GM23338 (cell line): ENCODE results near the gene HMGN3. TPM values are rescaled to one million over a fixed set of nuclear protein-coding genes. Genes with fewer than 3 reads are reported as not detected.
A peak's percentile ranks its signal among the peaks of the same experiment; 100 is the strongest.

ENCODE experiments used
- ATAC-seq: fragments of 200-7000 bp; cut with Tn5 transposase; 3 replicates; pipeline ENCODE4 v1.9.1; 2020
- DNase-seq: peaks from one replicate; pipeline ENCODE4 v3.0.0-alpha.2; 2015; ENCODE audit warnings: low spot score
- H2AFZ ChIP-seq: fragments of 200-600 bp; sonication (generic); 2 replicates; pipeline ENCODE4 v1.8.0; 2016; ENCODE audit warnings: antibody characterized with exemption, mild to moderate bottlenecking, moderate library complexity
- H3F3A ChIP-seq: fragments of 200-600 bp; sonication (generic); replicated peaks from 2 replicates; pipeline ENCODE4 v1.8.0; 2017; ENCODE audit warnings: antibody characterized with exemption, mixed run types, low read depth
- H3K27ac ChIP-seq: fragments of 200-600 bp; sonication (generic); 2 replicates; pipeline ENCODE4 v1.6.1; 2016; ENCODE audit warnings: low read depth
- H3K27me3 ChIP-seq: fragments of 200-600 bp; sonication (generic); 2 replicates; pipeline ENCODE4 v1.8.0; 2016; ENCODE audit warnings: mild to moderate bottlenecking, mixed run types, moderate library complexity; ENCODE audit not compliant: insufficient read depth
- H3K36me3 ChIP-seq: fragments of 200-600 bp; sonication (generic); 2 replicates; pipeline ENCODE4 v1.8.0; 2016; ENCODE audit warnings: mild to moderate bottlenecking; ENCODE audit not compliant: insufficient read depth
- H3K4me1 ChIP-seq: fragments of 200-600 bp; sonication (generic); 2 replicates; pipeline ENCODE4 v1.8.0; 2016; ENCODE audit warnings: mild to moderate bottlenecking, moderate library complexity; ENCODE audit not compliant: insufficient read depth
- H3K4me2 ChIP-seq: fragments of 200-600 bp; sonication (generic); 2 replicates; pipeline ENCODE4 v1.7.1; 2017; ENCODE audit warnings: mixed run types
- H3K4me3 ChIP-seq: fragments of 200-600 bp; sonication (generic); 2 replicates; pipeline ENCODE4 v1.6.1; 2016; ENCODE audit warnings: mixed run types
- H3K79me2 ChIP-seq: fragments of 200-600 bp; sonication (generic); replicated peaks from 2 replicates; pipeline ENCODE4 v1.8.0; 2017; ENCODE audit warnings: mild to moderate bottlenecking; ENCODE audit not compliant: insufficient read depth
- H3K9me2 ChIP-seq: fragments of 200-600 bp; sonication (generic); 2 replicates; pipeline ENCODE4 v1.8.0; 2017; ENCODE audit not compliant: insufficient read depth
- H4K20me1 ChIP-seq: fragments of 200-600 bp; sonication (generic); replicated peaks from 2 replicates; pipeline ENCODE4 v1.8.0; 2017; ENCODE audit warnings: mild to moderate bottlenecking; ENCODE audit not compliant: insufficient read depth
- H3K27ac Mint-ChIP-seq: 2 replicates; pipeline ENCODE4 v1.8.0; 2020; ENCODE audit warnings: inconsistent platforms, mild to moderate bottlenecking, moderate library complexity, mixed read lengths
- H3K27me3 Mint-ChIP-seq: 3 replicates; pipeline ENCODE4 v1.8.0; 2022; ENCODE audit warnings: low read depth, mild to moderate bottlenecking, moderate library complexity, mixed read lengths, inconsistent platforms; ENCODE audit not compliant: insufficient read depth, poor library complexity
- H3K36me3 Mint-ChIP-seq: 3 replicates; pipeline ENCODE4 v1.8.0; 2021; ENCODE audit warnings: low read depth, mild to moderate bottlenecking, inconsistent platforms, moderate library complexity, mixed read lengths
- H3K4me1 Mint-ChIP-seq: 3 replicates; pipeline ENCODE4 v1.8.0; 2020; ENCODE audit warnings: mild to moderate bottlenecking, inconsistent platforms, mixed read lengths
- H3K4me3 Mint-ChIP-seq: 3 replicates; pipeline ENCODE4 v1.8.0; 2021; ENCODE audit warnings: moderate library complexity, mild to moderate bottlenecking, inconsistent platforms, mixed read lengths
- H3K9me3 Mint-ChIP-seq: 3 replicates; pipeline ENCODE4 v1.8.0; 2020; ENCODE audit warnings: moderate library complexity, mild to moderate bottlenecking, inconsistent platforms, mixed read lengths
- CREB1 ChIP-seq: fragments of 250-450 bp; sonication (Bioruptor Pico); IDR thresholded peaks from 2 replicates; pipeline ENCODE4 v1.5.0; 2020; ENCODE audit warnings: low read depth, mild to moderate bottlenecking, moderate library complexity
- CTCF ChIP-seq, 2 experiments: fragments of 200-600 bp in 1 of 2; sonication (generic) in 1 of 2; conservative IDR thresholded peaks; 2 replicates each; pipeline versions ENCODE4 v1.5.1 to v1.6.1; 2016 to 2017; ENCODE audit warnings: antibody characterized with exemption in 2 of 2, low read depth in 2 of 2, mild to moderate bottlenecking in 2 of 2, moderate library complexity in 1 of 2
- ETS1 ChIP-seq: IDR thresholded peaks from 2 replicates; pipeline ENCODE4 v1.6.1; 2016; ENCODE audit warnings: antibody characterized with exemption
- EZH2 ChIP-seq: fragments of 200-600 bp; sonication (generic); IDR thresholded peaks from one replicate; pipeline ENCODE4 v1.8.0; 2017; ENCODE audit warnings: antibody characterized with exemption, mild to moderate bottlenecking, low read depth; ENCODE audit not compliant: unreplicated experiment
- EZH2phosphoT487 ChIP-seq: fragments of 200-600 bp; sonication (generic); IDR thresholded peaks from one replicate; pipeline ENCODE4 v1.8.1; 2018; ENCODE audit warnings: antibody characterized with exemption; ENCODE audit not compliant: unreplicated experiment
- JUNB ChIP-seq: IDR thresholded peaks from one replicate; pipeline ENCODE4 v1.6.1; 2016; ENCODE audit warnings: antibody characterized with exemption; ENCODE audit not compliant: unreplicated experiment
- NANOG ChIP-seq: IDR thresholded peaks from 2 replicates; pipeline ENCODE4 v1.6.1; 2016; ENCODE audit warnings: antibody characterized with exemption, borderline replicate concordance
- POLR2AphosphoS5 ChIP-seq: IDR thresholded peaks from 2 replicates; pipeline ENCODE4 v1.6.1; 2016; ENCODE audit warnings: antibody characterized with exemption, low read depth
- STAT1 ChIP-seq: IDR thresholded peaks from one replicate; pipeline ENCODE4 v1.6.1; 2016; ENCODE audit warnings: antibody characterized with exemption; ENCODE audit not compliant: unreplicated experiment
- ZNF114 ChIP-seq: fragments of 250-450 bp; sonication (Bioruptor Pico); IDR thresholded peaks from 2 replicates; pipeline ENCODE4 v1.5.0; 2020; ENCODE audit warnings: mild to moderate bottlenecking, moderate library complexity
- ZNF331 ChIP-seq: fragments of 250-450 bp; sonication (Bioruptor Pico); IDR thresholded peaks from 2 replicates; pipeline ENCODE4 v1.5.0; 2020; ENCODE audit warnings: low read depth, mild to moderate bottlenecking, moderate library complexity
- polyA plus RNA-seq: library from polyadenylated mRNA; unstranded; fragments of >200 nt; fragmentation: Nextera tagmentation; extraction: Ambion mirVana; gene quantifications from 2 replicates; pipeline ENCODE4 v1.2.1, GENCODE V29; 2016
- total RNA-seq: library from RNA; depleted of rRNA; stranded (reverse); fragments of >200 nt; shearing (Covaris generic); gene quantifications from 2 replicates; pipeline ENCODE4 v1.2.3, GENCODE V29; 2014
- TF ChIP-seq, protein P1 (sequence below): fragments of 250-450 bp; sonication (Bioruptor Pico); IDR thresholded peaks from 2 replicates; pipeline ENCODE4 v1.5.0; 2020; ENCODE audit warnings: mild to moderate bottlenecking, moderate library complexity
- TF ChIP-seq, protein P2 (sequence below): IDR thresholded peaks from one replicate; pipeline ENCODE4 v1.6.1; 2018; ENCODE audit warnings: antibody characterized with exemption; ENCODE audit not compliant: unreplicated experiment

HMGN3 gene
- total and polyA plus RNA-seq, 2 experiments from 2014 or later, result 166 to 956 TPM

DNA sequence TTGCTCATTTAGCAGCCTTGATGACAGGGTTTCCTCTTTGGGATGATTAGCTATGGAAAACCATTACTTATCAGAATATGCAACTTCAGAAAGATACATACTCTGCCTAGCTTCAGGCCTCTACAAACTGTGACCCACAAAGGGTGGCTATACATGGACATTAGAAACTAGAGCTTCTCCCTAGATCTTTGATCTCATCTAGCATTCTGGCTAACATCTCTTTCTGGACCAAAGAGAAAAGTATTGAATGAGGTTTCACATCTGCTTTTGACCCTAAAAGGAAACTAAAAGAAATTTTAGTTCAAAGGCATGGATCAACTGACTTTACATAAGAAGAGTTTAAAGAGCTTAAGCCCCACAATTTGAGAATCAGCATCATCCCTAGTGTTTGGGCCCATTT is 12.4 kb upstream of the HMGN3 start (continued):
- no peak for TF ChIP-seq ZNF331 (CRISPR knock-in tag)

DNA sequence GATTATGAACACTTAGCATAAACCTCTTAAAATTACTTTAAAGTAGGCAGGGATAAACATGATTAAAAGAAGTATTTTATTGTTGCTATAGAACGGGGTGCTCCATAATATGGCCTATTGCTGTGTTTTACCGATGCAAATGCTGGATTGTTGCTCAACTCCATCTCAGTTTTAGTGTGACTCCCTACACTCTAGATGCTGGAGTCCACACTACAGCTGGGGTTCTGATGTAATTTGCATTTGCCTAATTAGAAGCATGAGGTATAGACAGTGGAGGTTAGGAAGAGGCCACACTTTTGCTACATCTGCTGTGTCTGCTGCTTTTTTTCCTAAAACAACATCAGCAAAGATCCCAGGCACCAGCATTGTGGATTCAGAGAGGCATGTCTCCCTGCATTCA is 6.7 kb upstream of the HMGN3 start:
- no peak for DNase-seq
- H3F3A ChIP-seq, result no peaks in the 10 kb centered on the region
- Mint-ChIP-seq H3K27ac (no peak overlapping the region), H3K4me3 (no peak overlapping the region), H3K27me3 (peaks cover 1% of the 10 kb centered on the region), H3K36me3 (peaks cover 7% of the 10 kb centered on the region; the same call in 1 of the 3 replicates), H3K4me1 (no peaks in the 10 kb centered on the region; the same call in 2 of the 3 replicates), H3K9me3 (peaks cover 6% of the 10 kb centered on the region)
- H3K79me2 ChIP-seq, result no peaks in the 10 kb centered on the region
- no peak overlapping the region for H3K4me2 ChIP-seq
- ATAC-seq, result no peak
- H3K36me3 ChIP-seq, result no peaks in the 10 kb centered on the region; the same call in 1 of the 2 replicates
- no peak overlapping the region for H3K4me3 ChIP-seq
- H3K27ac ChIP-seq, result no peak overlapping the region
- H3K27me3 ChIP-seq, result no peaks in the 10 kb centered on the region
- H3K9me2 ChIP-seq, result peaks cover 16% of the 10 kb centered on the region; the same call in 1 of the 2 replicates
- TF ChIP-seq STAT1 (no peak), CTCF (conservative IDR thresholded peaks at IDR 0.05; ENCODE audit: low read depth in 2 of 2) (no peak), NANOG (no peak), EZH2 (no peak), ZNF331 (CRISPR knock-in tag) (no peak), ETS1 (no peak), POLR2AphosphoS5 (no peak), JUNB (no peak), CREB1 (CRISPR knock-in tag) (no peak), EZH2phosphoT487 (no peak), ZNF114 (no peak)
- TF ChIP-seq, protein P1, sequence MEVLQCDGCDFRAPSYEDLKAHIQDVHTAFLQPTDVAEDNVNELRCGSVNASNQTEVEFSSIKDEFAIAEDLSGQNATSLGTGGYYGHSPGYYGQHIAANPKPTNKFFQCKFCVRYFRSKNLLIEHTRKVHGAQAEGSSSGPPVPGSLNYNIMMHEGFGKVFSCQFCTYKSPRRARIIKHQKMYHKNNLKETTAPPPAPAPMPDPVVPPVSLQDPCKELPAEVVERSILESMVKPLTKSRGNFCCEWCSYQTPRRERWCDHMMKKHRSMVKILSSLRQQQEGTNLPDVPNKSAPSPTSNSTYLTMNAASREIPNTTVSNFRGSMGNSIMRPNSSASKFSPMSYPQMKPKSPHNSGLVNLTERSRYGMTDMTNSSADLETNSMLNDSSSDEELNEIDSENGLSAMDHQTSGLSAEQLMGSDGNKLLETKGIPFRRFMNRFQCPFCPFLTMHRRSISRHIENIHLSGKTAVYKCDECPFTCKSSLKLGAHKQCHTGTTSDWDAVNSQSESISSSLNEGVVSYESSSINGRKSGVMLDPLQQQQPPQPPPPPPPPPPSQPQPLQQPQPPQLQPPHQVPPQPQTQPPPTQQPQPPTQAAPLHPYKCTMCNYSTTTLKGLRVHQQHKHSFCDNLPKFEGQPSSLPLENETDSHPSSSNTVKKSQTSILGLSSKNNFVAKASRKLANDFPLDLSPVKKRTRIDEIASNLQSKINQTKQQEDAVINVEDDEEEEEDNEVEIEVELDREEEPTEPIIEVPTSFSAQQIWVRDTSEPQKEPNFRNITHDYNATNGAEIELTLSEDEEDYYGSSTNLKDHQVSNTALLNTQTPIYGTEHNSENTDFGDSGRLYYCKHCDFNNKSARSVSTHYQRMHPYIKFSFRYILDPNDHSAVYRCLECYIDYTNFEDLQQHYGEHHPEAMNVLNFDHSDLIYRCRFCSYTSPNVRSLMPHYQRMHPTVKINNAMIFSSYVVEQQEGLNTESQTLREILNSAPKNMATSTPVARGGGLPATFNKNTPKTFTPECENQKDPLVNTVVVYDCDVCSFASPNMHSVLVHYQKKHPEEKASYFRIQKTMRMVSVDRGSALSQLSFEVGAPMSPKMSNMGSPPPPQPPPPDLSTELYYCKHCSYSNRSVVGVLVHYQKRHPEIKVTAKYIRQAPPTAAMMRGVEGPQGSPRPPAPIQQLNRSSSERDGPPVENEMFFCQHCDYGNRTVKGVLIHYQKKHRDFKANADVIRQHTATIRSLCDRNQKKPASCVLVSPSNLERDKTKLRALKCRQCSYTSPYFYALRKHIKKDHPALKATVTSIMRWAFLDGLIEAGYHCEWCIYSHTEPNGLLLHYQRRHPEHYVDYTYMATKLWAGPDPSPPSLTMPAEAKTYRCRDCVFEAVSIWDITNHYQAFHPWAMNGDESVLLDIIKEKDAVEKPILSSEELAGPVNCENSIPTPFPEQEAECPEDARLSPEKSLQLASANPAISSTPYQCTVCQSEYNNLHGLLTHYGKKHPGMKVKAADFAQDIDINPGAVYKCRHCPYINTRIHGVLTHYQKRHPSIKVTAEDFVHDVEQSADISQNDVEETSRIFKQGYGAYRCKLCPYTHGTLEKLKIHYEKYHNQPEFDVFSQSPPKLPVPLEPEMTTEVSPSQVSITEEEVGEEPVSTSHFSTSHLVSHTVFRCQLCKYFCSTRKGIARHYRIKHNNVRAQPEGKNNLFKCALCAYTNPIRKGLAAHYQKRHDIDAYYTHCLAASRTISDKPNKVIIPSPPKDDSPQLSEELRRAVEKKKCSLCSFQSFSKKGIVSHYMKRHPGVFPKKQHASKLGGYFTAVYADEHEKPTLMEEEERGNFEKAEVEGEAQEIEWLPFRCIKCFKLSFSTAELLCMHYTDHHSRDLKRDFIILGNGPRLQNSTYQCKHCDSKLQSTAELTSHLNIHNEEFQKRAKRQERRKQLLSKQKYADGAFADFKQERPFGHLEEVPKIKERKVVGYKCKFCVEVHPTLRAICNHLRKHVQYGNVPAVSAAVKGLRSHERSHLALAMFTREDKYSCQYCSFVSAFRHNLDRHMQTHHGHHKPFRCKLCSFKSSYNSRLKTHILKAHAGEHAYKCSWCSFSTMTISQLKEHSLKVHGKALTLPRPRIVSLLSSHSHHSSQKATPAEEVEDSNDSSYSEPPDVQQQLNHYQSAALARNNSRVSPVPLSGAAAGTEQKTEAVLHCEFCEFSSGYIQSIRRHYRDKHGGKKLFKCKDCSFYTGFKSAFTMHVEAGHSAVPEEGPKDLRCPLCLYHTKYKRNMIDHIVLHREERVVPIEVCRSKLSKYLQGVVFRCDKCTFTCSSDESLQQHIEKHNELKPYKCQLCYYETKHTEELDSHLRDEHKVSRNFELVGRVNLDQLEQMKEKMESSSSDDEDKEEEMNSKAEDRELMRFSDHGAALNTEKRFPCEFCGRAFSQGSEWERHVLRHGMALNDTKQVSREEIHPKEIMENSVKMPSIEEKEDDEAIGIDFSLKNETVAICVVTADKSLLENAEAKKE (CRISPR knock-in tag), result no peak
- TF ChIP-seq, protein P2, sequence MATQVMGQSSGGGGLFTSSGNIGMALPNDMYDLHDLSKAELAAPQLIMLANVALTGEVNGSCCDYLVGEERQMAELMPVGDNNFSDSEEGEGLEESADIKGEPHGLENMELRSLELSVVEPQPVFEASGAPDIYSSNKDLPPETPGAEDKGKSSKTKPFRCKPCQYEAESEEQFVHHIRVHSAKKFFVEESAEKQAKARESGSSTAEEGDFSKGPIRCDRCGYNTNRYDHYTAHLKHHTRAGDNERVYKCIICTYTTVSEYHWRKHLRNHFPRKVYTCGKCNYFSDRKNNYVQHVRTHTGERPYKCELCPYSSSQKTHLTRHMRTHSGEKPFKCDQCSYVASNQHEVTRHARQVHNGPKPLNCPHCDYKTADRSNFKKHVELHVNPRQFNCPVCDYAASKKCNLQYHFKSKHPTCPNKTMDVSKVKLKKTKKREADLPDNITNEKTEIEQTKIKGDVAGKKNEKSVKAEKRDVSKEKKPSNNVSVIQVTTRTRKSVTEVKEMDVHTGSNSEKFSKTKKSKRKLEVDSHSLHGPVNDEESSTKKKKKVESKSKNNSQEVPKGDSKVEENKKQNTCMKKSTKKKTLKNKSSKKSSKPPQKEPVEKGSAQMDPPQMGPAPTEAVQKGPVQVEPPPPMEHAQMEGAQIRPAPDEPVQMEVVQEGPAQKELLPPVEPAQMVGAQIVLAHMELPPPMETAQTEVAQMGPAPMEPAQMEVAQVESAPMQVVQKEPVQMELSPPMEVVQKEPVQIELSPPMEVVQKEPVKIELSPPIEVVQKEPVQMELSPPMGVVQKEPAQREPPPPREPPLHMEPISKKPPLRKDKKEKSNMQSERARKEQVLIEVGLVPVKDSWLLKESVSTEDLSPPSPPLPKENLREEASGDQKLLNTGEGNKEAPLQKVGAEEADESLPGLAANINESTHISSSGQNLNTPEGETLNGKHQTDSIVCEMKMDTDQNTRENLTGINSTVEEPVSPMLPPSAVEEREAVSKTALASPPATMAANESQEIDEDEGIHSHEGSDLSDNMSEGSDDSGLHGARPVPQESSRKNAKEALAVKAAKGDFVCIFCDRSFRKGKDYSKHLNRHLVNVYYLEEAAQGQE, result no peak
- peak overlapping the region; percentile 59; the same call in 1 of the 2 replicates for H2AFZ ChIP-seq
- H3K4me1 ChIP-seq, result no peaks in the 10 kb centered on the region
- H4K20me1 ChIP-seq, result no peaks in the 10 kb centered on the region
